Tongue (tissue), 2 donors: Measurements from ENCODE around the gene SLC35G2. TPM values are rescaled to one million over a fixed set of nuclear protein-coding genes. Genes with fewer than 3 reads are reported as not detected.
"Not testable (repeated sequence)": the region's sequence is repeated elsewhere in the genome, so short reads cannot be mapped to it uniquely, and the experiment has no call there.

Experiments
- DNase-seq: peaks from one replicate; pipeline ENCODE4 v3.0.0-alpha.2; 2015
- total RNA-seq: library from RNA; depleted of rRNA; stranded (reverse); fragments of >200 nt; gene quantifications from one replicate; pipeline ENCODE4 v1.2.3, GENCODE V29; 2014

SLC35G2 gene
- total RNA-seq: 4.2 TPM

GRCh38 chr3:136818769-136819391 lies at the start of gene SLC35G2:
Gene SLC35G2 (plus strand): TSS chr3:136819126. CDS start chr3:136854461, 35,335 bp downstream.
- DNase-seq: peak; percentile 72

- DNase-seq: no peak
These were observed 46.2 kb upstream of the SLC35G2 start for GRCh38 chr3:136772709-136773108.

- DNase-seq: no peak
These were observed 40.1 kb upstream of the SLC35G2 start for GRCh38 chr3:136778865-136779264.

- no peak for DNase-seq
These were observed 38.2 kb upstream of the SLC35G2 start for GRCh38 chr3:136780741-136781140.

- DNase-seq: peak; percentile 37
These were observed 35.2 kb upstream of the SLC35G2 start for GRCh38 chr3:136783708-136784191.

GRCh38 chr3:136787349-136787748 lies 31.6 kb upstream of the SLC35G2 start:
- no peak for DNase-seq

GRCh38 chr3:136788154-136788553 lies 30.8 kb upstream of the SLC35G2 start:
- no peak for DNase-seq

- DNase-seq: no peak
These were observed 28.9 kb upstream of the SLC35G2 start for GRCh38 chr3:136789976-136790375.

GRCh38 chr3:136790786-136791185 lies 28.1 kb upstream of the SLC35G2 start:
- no peak for DNase-seq

- no peak for DNase-seq
These were observed 26.2 kb upstream of the SLC35G2 start for GRCh38 chr3:136792556-136793330.

GRCh38 chr3:136801146-136801545 lies 17.8 kb upstream of the SLC35G2 start:
- DNase-seq: not testable (repeated sequence)

GRCh38 chr3:136802481-136802996 lies 16.4 kb upstream of the SLC35G2 start:
- DNase-seq: peak; percentile 42

- DNase-seq: no peak
These were observed 14.8 kb upstream of the SLC35G2 start for GRCh38 chr3:136804141-136804540.

GRCh38 chr3:136804813-136805212 lies 14.1 kb upstream of the SLC35G2 start:
- DNase-seq: peak; percentile 31

- no peak for DNase-seq
These were observed 13.1 kb upstream of the SLC35G2 start for GRCh38 chr3:136805795-136806194.

GRCh38 chr3:136811701-136812100 lies 7.2 kb upstream of the SLC35G2 start:
- DNase-seq: no peak

GRCh38 chr3:136817448-136817847 lies 1.5 kb upstream of the SLC35G2 start:
- peak; percentile 15 for DNase-seq

- no peak for DNase-seq
These were observed 646 bp upstream of the SLC35G2 start for GRCh38 chr3:136818191-136818768.

GRCh38 chr3:136819392-136819730 lies 435 bp downstream of the SLC35G2 start:
- DNase-seq: peak; percentile 26

GRCh38 chr3:136819731-136820679 lies 1.1 kb downstream of the SLC35G2 start:
- peak; percentile 63 for DNase-seq

GRCh38 chr3:136831461-136831860 lies 12.5 kb downstream of the SLC35G2 start:
- DNase-seq: no peak
